ENCODE data around the gene NDST4. TPM values are rescaled to one million over a fixed set of nuclear protein-coding genes. Genes with fewer than 3 reads are reported as not detected.

Gene NDST4
- total and polyA plus RNA-seq, 2 of the 13 experiments (the other 11 are each of a cell fraction or from before 2014, with no cell fraction given): not detected

DNA sequence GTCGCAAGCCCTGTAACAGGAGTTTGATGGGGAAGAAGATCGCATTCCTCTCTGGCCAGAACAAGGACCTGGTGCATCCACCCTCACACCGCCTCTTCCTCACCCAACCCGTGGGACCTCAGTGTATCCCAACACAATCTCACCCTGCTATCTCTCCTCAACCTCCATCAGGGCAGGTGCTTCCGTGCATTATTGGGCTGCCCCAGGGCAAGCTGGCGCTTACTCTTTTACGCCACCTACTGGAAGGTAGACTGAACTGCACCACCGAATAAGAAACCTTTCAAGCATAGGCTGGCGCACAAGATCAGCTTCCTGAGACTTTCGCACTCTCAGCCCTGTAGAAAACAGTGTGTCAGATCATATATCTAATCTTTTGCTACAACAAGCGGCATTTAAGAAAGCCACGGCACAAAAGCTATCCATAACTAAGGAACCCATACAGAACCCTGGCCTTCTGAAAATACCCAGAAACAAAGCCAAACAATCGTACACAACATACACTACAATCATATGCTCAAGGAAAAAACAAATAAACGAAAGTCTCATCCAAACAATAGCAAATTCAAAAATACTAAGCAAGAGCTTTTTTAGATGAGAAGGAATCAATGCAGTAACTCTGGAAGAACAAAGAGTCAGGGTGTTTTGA lies 305.5 kb downstream of the NDST4 start:
- intact Hi-C loops (cut with micrococcal nuclease; ENCODE audit: unreplicated experiment) (loop anchor here (2.0 to 5.0 kb wide), 2 partner anchors 27 to 421 kb away; no protein-coding TSS in a partner anchor), in situ Hi-C loops (cut with HindIII; ENCODE audit: extremely low pct_ligation_motif_present, low pct_unique_long_range_greater_than_20kb) (loop anchor here (10.0 kb wide), 1 partner anchor 423 kb away; no protein-coding TSS in a partner anchor)
- Histone ChIP-seq H3K4me1 (ENCODE audit: insufficient read depth, low read length) (no peaks in the 10 kb centered on the region), H2AFZ (ENCODE audit: low read length) (peak overlapping the region; percentile 55), H3K79me2 (ENCODE audit: insufficient read depth, low read length) (no peaks in the 10 kb centered on the region), H3K9ac (ENCODE audit: insufficient read depth, low read depth, low read length) (no peak overlapping the region), H3K4me3 (replicated peaks in 1 of 3; ENCODE audit: insufficient read depth in 1 of 3, low read depth in 2 of 3, low read length in 3 of 3) (no peak overlapping the region), H4K20me1 (ENCODE audit: insufficient read depth, low read length) (no peaks in the 10 kb centered on the region), H3K36me3 (replicated peaks in 1 of 2; ENCODE audit: control insufficient read depth in 1 of 2, insufficient read depth in 2 of 2, low read length in 2 of 2) (no peaks in the 10 kb centered on the region), H3K9me3 (ENCODE audit: low read length) (no peaks in the 10 kb centered on the region), H3K27ac (ENCODE audit: extremely low read length, insufficient read depth, low read length) (no peak overlapping the region), H3K27me3 (ENCODE audit: control insufficient read depth in 1 of 2, insufficient read depth in 2 of 2, low read length in 2 of 2) (no peaks in the 10 kb centered on the region), H3K4me2 (ENCODE audit: low read depth, low read length) (peak overlapping the region; percentile 28)
- CTCF ChIA-PET (ENCODE audit: low intra/inter-chr PET ratio, low total read pairs): no interaction called here
- FAIRE-seq (peak; percentile 75), ATAC-seq (peak; percentile 99), DNase-seq (ENCODE audit: low spot score) (peak; percentile 42)
- POLR2A ChIA-PET: no interaction called here
- peak; percentile 3; the same call in 1 of the 2 replicates for TF ChIP-seq SMC3 (IDR thresholded peaks at IDR 0.05; ENCODE audit: low read length)
- TF ChIP-seq, protein P1, sequence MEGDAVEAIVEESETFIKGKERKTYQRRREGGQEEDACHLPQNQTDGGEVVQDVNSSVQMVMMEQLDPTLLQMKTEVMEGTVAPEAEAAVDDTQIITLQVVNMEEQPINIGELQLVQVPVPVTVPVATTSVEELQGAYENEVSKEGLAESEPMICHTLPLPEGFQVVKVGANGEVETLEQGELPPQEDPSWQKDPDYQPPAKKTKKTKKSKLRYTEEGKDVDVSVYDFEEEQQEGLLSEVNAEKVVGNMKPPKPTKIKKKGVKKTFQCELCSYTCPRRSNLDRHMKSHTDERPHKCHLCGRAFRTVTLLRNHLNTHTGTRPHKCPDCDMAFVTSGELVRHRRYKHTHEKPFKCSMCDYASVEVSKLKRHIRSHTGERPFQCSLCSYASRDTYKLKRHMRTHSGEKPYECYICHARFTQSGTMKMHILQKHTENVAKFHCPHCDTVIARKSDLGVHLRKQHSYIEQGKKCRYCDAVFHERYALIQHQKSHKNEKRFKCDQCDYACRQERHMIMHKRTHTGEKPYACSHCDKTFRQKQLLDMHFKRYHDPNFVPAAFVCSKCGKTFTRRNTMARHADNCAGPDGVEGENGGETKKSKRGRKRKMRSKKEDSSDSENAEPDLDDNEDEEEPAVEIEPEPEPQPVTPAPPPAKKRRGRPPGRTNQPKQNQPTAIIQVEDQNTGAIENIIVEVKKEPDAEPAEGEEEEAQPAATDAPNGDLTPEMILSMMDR (CRISPR knock-in tag; IDR thresholded peaks at IDR 0.05): peak; percentile 85
- TF ChIP-seq STAG1 (CRISPR knock-in tag; IDR thresholded peaks at IDR 0.05): peak; percentile 22; the same call in 1 of the 2 replicates
- no peak for TF ChIP-seq TOE1 (CRISPR knock-in tag; IDR thresholded peaks at IDR 0.05)
- TF ChIP-seq, protein P2, sequence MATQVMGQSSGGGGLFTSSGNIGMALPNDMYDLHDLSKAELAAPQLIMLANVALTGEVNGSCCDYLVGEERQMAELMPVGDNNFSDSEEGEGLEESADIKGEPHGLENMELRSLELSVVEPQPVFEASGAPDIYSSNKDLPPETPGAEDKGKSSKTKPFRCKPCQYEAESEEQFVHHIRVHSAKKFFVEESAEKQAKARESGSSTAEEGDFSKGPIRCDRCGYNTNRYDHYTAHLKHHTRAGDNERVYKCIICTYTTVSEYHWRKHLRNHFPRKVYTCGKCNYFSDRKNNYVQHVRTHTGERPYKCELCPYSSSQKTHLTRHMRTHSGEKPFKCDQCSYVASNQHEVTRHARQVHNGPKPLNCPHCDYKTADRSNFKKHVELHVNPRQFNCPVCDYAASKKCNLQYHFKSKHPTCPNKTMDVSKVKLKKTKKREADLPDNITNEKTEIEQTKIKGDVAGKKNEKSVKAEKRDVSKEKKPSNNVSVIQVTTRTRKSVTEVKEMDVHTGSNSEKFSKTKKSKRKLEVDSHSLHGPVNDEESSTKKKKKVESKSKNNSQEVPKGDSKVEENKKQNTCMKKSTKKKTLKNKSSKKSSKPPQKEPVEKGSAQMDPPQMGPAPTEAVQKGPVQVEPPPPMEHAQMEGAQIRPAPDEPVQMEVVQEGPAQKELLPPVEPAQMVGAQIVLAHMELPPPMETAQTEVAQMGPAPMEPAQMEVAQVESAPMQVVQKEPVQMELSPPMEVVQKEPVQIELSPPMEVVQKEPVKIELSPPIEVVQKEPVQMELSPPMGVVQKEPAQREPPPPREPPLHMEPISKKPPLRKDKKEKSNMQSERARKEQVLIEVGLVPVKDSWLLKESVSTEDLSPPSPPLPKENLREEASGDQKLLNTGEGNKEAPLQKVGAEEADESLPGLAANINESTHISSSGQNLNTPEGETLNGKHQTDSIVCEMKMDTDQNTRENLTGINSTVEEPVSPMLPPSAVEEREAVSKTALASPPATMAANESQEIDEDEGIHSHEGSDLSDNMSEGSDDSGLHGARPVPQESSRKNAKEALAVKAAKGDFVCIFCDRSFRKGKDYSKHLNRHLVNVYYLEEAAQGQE (IDR thresholded peaks at IDR 0.05; ENCODE audit: borderline replicate concordance in 1 of 2, low read depth in 1 of 2, low read length in 2 of 2): no peak
- TF ChIP-seq NCOA1 (CRISPR knock-in tag; IDR thresholded peaks at IDR 0.05): no peak
- no peak for TF ChIP-seq POLR2G (IDR thresholded peaks at IDR 0.05; ENCODE audit: low read depth, low read length)
- TF ChIP-seq ZNF841 (CRISPR knock-in tag; IDR thresholded peaks at IDR 0.05; ENCODE audit: borderline replicate concordance): no peak
- no peak for TF ChIP-seq ZNF232 (CRISPR knock-in tag; IDR thresholded peaks at IDR 0.05; ENCODE audit: borderline replicate concordance)
- TF ChIP-seq SETDB1 (CRISPR knock-in tag; IDR thresholded peaks at IDR 0.05; ENCODE audit: borderline replicate concordance): no peak
- 7% methylated on average over 12 of the region's 14 CpGs for WGBS (ENCODE audit: low lambda C conversion rate)
- no TSS peak for BruUV-seq (replicated peaks)
